Measurements from ENCODE around the gene FKBP10.
"Not testable (repeated sequence)": the region's sequence is repeated elsewhere in the genome, so short reads cannot be mapped to it uniquely, and the experiment has no call there.

DNA sequence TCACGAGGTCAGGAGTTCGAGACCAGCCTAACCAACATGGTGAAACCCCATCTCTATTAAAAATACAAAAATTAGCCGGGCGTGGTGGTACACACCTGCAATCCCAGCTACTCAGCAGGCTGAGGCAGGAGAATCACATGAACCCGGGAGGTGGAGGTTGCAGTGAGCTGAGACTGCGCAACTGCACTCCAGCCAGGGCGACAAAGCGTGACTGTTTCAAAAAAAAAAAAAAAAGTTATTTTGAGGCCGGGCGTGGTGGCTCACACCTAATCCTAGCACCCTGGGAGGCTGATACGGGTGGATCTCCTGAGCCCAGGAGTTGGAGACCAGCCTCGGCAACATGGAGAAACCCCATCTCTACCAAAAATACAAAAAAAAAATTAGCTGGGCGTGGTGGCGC lies 38.6 kb downstream of the FKBP10 start:
- TF ChIP-seq CTCF, POLR2AphosphoS5, POLR2A (IDR thresholded peaks at IDR 0.05): not testable (repeated sequence)

Data from breast epithelium (tissue), 3 donors.